ENCODE measurements around the gene ARNT2.

The ARNT2 gene

DNA sequence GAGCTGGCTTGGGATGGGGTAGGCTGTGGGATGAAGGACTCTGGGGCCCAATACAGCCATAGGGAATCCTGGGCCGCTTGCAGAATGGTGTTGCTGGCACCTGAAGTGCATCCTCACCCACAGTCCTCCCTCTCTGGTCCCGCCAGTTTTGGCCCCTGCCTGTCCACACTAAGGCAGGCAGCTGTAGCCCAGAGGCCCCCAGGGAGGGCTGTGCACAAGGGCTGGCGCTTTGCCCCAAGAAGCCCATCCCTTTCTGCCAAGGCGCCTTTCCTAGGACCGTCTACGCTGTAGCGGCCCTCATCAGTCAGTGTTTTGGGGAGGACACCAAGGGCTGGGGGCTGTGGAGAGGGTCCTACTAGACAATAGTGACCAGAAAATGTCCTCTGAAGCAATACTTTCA lies 174.7 kb downstream of the ARNT2 start:
- in situ Hi-C loops (cut with MboI; ENCODE audit: low pct_unique_long_range_greater_than_20kb, low sequenced_read_pairs, unreplicated experiment) = no loop called here
- TF ChIP-seq, protein P1, sequence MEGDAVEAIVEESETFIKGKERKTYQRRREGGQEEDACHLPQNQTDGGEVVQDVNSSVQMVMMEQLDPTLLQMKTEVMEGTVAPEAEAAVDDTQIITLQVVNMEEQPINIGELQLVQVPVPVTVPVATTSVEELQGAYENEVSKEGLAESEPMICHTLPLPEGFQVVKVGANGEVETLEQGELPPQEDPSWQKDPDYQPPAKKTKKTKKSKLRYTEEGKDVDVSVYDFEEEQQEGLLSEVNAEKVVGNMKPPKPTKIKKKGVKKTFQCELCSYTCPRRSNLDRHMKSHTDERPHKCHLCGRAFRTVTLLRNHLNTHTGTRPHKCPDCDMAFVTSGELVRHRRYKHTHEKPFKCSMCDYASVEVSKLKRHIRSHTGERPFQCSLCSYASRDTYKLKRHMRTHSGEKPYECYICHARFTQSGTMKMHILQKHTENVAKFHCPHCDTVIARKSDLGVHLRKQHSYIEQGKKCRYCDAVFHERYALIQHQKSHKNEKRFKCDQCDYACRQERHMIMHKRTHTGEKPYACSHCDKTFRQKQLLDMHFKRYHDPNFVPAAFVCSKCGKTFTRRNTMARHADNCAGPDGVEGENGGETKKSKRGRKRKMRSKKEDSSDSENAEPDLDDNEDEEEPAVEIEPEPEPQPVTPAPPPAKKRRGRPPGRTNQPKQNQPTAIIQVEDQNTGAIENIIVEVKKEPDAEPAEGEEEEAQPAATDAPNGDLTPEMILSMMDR (IDR thresholded peaks at IDR 0.05; ENCODE audit: extremely low read depth, insufficient read depth, missing control alignments) = no peak
- DNase-seq (ENCODE audit: low spot score) = no peak

DNA sequence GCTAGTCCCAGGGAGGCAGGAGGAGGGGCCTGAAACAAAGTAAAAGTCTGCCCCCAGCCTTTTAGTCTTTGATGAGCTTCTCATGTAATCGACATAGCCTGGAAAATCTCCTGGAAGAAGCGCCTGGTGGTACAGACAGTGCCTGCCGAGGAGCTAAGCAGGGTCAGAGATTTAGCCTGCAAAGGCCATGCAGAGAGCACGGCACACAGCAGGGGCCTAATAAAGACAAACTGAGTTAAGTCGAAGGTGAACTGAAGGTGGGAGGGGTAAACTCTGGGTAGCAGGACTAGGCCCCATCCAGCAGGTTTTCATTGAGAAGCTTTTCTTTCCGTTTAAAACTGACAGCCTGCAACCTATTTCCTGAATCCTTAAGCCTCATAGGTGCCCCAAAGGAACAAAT lies 175.4 kb downstream of the ARNT2 start:
- TF ChIP-seq, protein P1 (IDR thresholded peaks at IDR 0.05; ENCODE audit: extremely low read depth, insufficient read depth, missing control alignments) = no peak
- in situ Hi-C loops (cut with MboI; ENCODE audit: low pct_unique_long_range_greater_than_20kb, low sequenced_read_pairs, unreplicated experiment) = no loop called here
- no peak for DNase-seq (ENCODE audit: low spot score)

DNA sequence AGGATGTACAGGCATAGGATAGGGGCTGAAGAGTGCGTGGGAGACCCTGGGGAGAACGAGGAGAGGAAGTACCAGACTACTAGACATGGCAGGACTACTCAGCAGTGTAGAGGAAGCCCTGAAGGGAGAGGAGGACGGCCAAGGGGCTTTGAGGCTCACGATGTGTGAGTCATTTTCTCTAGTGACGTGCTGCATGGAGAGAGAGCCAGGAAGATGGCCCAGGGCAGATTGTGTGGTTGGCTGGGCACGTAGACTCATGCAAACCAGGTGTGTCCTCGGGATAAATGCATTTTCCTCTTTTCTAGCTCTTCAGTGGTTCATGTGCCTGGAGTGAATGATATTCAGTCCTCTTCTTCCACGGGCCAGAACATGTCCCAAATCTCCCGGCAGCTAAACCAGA lies 175.9 kb downstream of the ARNT2 start:
- no peak for DNase-seq (ENCODE audit: low spot score)
- TF ChIP-seq, protein P1 (IDR thresholded peaks at IDR 0.05; ENCODE audit: extremely low read depth, insufficient read depth, missing control alignments) = no peak
- in situ Hi-C loops (cut with MboI; ENCODE audit: low pct_unique_long_range_greater_than_20kb, low sequenced_read_pairs, unreplicated experiment) = no loop called here

DNA sequence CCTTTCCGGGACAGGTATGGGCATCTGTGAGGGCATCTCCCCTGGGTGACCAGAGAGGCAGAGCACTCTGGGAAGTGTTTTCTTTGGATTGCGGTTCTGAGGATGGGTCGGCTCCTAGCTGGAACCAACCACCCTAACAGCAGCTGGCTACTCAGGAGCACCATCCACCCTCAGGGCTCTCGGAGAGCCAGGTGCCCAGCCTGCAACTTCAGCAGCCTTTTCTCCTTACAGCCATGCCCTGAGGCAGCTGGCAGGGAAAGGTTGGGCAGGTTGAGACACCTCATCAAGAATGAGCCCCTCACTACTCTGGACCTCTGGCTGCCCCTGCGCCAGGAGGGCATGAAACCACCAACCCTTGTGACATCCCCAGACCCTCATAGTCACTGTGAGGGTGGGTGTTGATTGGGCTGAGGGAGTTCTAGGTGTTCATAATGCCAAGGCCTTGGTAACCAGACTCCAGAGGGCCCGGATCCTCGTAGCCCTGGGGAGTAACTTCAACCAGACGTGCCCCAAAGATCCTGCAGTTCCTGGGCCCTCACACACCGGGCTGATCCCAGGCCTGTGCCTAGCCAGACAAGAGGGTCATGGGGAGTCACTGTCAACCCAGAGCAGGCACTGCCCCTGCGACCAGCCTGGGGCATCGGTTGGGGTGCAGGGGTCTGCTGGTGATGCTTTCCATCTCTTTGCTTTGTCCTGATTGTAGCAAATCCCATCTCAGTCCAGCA lies 176.5 kb downstream of the ARNT2 start:
- TF ChIP-seq, protein P1 (IDR thresholded peaks at IDR 0.05; ENCODE audit: extremely low read depth, insufficient read depth, missing control alignments) = no peak
- in situ Hi-C loops (cut with MboI; ENCODE audit: low pct_unique_long_range_greater_than_20kb, low sequenced_read_pairs, unreplicated experiment) = no loop called here
- DNase-seq (ENCODE audit: low spot score) = no peak

DNA sequence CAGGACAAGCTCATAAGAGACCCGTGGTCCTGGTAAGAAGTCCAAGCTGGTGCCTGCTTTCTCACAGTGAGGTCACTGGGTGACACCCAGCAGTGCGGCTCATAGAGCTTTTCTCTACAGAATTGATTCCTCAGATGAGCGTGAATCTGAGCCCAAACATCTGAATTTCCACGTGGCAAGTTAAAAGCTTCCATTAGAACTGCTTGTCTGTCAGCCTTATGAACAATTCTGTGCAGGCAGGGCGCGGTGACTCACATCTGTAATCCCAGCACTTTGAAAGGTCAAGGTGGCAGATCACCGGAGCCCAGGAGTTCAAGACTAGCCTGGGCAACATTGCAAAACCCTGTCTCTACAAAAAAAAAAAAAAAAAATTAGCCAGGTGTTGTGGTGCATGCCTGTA lies 177.8 kb downstream of the ARNT2 start:
- in situ Hi-C loops (cut with MboI; ENCODE audit: low pct_unique_long_range_greater_than_20kb, low sequenced_read_pairs, unreplicated experiment) = no loop called here
- no peak for DNase-seq (ENCODE audit: low spot score)
- TF ChIP-seq, protein P1 (IDR thresholded peaks at IDR 0.05; ENCODE audit: extremely low read depth, insufficient read depth, missing control alignments) = no peak

DNA sequence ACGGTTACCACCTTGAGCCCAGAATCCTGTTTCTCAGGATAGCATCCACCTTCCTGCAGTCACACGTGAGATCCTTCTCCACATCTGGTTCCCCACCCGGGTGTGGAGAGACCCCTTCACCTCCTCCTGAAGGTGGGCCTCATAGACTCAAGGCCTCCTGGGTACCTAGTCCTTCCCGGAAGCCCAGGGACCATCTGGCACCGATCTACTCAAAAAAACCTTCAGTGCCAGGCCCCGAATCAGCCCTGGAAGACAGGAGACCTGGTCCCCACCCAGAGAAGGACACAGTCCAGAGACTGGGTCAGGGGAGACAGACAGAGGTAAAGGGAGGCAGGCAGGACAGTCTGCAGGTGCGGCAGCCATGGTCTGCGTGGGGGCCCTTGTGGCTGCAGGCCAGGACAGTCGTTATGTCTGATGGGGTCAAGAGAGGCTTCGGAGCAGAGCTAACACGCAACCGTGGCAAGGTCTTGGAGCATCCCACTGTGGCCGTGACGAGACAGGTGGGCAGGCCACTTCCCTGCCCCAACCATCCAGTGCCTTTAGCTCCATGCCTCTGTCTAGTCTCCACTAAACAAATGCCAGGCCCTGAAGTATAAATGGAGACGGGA lies 178.7 kb downstream of the ARNT2 start:
- DNase-seq (ENCODE audit: low spot score) = no peak
- TF ChIP-seq, protein P1 (IDR thresholded peaks at IDR 0.05; ENCODE audit: extremely low read depth, insufficient read depth, missing control alignments) = no peak
- in situ Hi-C loops (cut with MboI; ENCODE audit: low pct_unique_long_range_greater_than_20kb, low sequenced_read_pairs, unreplicated experiment) = no loop called here
